ENCODE measurements around the gene PRG3. TPM values are rescaled to one million over a fixed set of nuclear protein-coding genes. Genes with fewer than 3 reads are reported as not detected.

PRG3 gene
- total and polyA plus RNA-seq, 9 of the 15 experiments (the other 6 are each of a cell fraction or from before 2014, with no cell fraction given) = 0.18 to 0.55 (median 0.38) TPM; not detected in 6

DNA sequence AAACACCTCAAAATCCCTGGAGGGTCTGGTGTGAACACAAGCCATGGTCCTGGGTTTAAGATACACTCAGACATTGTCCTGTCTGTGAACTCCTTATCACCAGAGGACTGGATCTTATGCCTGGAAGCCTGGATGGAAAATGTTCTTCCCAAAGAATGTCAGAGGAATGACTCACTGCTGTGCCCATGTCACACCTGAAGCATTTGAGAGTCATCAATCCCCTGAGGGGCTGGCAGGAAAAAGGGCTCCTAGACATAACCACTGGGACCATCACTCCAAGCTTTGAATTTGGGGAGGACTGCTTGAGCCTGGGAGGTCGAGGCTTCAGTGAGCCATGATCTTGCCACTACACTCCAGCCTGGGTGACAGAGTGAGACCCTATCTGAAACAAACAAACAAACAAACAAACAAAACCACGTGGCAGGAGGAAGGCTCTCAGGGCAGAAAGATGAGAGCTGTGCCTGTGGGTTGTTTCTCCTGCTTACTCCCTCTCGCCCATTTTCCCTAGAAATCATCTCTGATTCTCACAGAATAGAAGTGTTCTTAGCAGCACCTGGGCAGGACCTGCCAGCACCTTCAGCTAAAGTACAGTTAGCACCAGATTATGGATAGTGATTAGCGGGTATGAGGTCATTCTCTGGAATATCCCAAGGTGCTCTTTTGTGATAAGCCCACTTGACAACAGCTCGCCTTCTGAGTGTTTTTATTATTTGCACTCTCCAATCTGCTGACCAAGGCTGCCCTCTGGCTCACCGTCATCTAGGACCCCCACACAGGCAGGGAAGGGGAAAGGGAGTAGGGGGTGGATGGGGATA lies 21.4 kb upstream of the PRG3 start (continued):
- TF ChIP-seq, protein P1, sequence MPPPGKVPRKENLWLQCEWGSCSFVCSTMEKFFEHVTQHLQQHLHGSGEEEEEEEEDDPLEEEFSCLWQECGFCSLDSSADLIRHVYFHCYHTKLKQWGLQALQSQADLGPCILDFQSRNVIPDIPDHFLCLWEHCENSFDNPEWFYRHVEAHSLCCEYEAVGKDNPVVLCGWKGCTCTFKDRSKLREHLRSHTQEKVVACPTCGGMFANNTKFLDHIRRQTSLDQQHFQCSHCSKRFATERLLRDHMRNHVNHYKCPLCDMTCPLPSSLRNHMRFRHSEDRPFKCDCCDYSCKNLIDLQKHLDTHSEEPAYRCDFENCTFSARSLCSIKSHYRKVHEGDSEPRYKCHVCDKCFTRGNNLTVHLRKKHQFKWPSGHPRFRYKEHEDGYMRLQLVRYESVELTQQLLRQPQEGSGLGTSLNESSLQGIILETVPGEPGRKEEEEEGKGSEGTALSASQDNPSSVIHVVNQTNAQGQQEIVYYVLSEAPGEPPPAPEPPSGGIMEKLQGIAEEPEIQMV (tag; conservative IDR thresholded peaks at IDR 0.05; ENCODE audit: low read depth) = no peak
- TF ChIP-seq BRF2 (IDR thresholded peaks at IDR 0.05; ENCODE audit: borderline replicate concordance, insufficient read depth, insufficient read length) = no peak
- peak; percentile 90 for TF ChIP-seq TAL1 (IDR thresholded peaks at IDR 0.05)
- 0 out of 2 replicates have a peak, but pooled peaks have one; percentile 39 for TF ChIP-seq TCF7 (IDR thresholded peaks at IDR 0.05; ENCODE audit: borderline replicate concordance)
- TF ChIP-seq, protein P2, sequence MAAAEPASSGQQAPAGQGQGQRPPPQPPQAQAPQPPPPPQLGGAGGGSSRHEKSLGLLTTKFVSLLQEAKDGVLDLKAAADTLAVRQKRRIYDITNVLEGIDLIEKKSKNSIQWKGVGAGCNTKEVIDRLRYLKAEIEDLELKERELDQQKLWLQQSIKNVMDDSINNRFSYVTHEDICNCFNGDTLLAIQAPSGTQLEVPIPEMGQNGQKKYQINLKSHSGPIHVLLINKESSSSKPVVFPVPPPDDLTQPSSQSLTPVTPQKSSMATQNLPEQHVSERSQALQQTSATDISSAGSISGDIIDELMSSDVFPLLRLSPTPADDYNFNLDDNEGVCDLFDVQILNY (CRISPR knock-in tag; IDR thresholded peaks at IDR 0.05) = no peak
- peak; percentile 35; the same call in 1 of the 2 replicates for TF ChIP-seq HES1 (IDR thresholded peaks at IDR 0.05; ENCODE audit: low read depth)
- no peak for TF ChIP-seq ZNF24 (IDR thresholded peaks at IDR 0.05)
- TF ChIP-seq, protein P3, sequence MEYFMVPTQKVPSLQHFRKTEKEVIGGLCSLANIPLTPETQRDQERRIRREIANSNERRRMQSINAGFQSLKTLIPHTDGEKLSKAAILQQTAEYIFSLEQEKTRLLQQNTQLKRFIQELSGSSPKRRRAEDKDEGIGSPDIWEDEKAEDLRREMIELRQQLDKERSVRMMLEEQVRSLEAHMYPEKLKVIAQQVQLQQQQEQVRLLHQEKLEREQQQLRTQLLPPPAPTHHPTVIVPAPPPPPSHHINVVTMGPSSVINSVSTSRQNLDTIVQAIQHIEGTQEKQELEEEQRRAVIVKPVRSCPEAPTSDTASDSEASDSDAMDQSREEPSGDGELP (CRISPR knock-in tag; IDR thresholded peaks at IDR 0.05; ENCODE audit: borderline replicate concordance) = 0 out of 2 replicates have a peak, but pooled peaks have one; percentile 3
- peak; percentile 46; the same call in 1 of the 2 replicates for TF ChIP-seq EHMT2 (IDR thresholded peaks at IDR 0.05)
- TF ChIP-seq SAP30 (IDR thresholded peaks at IDR 0.05; ENCODE audit: borderline replicate concordance, insufficient read depth, low read depth, low read length, poor library complexity, severe bottlenecking) = no peak
- TF ChIP-seq, protein P4, sequence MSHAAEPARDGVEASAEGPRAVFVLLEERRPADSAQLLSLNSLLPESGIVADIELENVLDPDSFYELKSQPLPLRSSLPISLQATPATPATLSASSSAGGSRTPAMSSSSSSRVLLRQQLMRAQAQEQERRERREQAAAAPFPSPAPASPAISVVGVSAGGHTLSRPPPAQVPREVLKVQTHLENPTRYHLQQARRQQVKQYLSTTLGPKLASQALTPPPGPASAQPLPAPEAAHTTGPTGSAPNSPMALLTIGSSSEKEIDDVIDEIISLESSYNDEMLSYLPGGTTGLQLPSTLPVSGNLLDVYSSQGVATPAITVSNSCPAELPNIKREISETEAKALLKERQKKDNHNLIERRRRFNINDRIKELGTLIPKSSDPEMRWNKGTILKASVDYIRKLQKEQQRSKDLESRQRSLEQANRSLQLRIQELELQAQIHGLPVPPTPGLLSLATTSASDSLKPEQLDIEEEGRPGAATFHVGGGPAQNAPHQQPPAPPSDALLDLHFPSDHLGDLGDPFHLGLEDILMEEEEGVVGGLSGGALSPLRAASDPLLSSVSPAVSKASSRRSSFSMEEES (CRISPR knock-in tag; IDR thresholded peaks at IDR 0.05) = no peak
- TF ChIP-seq ZC3H8 (IDR thresholded peaks at IDR 0.05) = no peak
- TF ChIP-seq RHOXF2B (CRISPR knock-in tag; conservative IDR thresholded peaks at IDR 0.05) = no peak
- TF ChIP-seq LEF1 (IDR thresholded peaks at IDR 0.05) = peak; percentile 63
- TF ChIP-seq BRD9 (IDR thresholded peaks at IDR 0.05; ENCODE audit: low read depth, partially characterized antibody) = peak; percentile 23
- peak; percentile 84; the same call in 1 of the 2 replicates for TF ChIP-seq PTBP1 (IDR thresholded peaks at IDR 0.05; ENCODE audit: low read depth, low read length)
- peak; percentile 87 for TF ChIP-seq SOX6 (IDR thresholded peaks at IDR 0.05)
- TF ChIP-seq ZEB2 (IDR thresholded peaks at IDR 0.05) = peak; percentile 94
- TF ChIP-seq MNT (conservative IDR thresholded peaks at IDR 0.05) = peak; percentile 64 to 66; a peak in 3 of 4 replicates
- peak; percentile 44; the same call in 1 of the 2 replicates for TF ChIP-seq POLR2A (conservative IDR thresholded peaks at IDR 0.05)

All from K562 (cell line).